GM04504 (cell line): Measurements from ENCODE around the gene LRRC8D.
A peak's percentile ranks its signal among the peaks of the same experiment; 100 is the strongest.

ENCODE experiments used
- DNase-seq: peaks from one replicate; pipeline ENCODE4 v3.0.0-alpha.2; 2012; ENCODE audit warnings: low read depth

LRRC8D gene

DNA sequence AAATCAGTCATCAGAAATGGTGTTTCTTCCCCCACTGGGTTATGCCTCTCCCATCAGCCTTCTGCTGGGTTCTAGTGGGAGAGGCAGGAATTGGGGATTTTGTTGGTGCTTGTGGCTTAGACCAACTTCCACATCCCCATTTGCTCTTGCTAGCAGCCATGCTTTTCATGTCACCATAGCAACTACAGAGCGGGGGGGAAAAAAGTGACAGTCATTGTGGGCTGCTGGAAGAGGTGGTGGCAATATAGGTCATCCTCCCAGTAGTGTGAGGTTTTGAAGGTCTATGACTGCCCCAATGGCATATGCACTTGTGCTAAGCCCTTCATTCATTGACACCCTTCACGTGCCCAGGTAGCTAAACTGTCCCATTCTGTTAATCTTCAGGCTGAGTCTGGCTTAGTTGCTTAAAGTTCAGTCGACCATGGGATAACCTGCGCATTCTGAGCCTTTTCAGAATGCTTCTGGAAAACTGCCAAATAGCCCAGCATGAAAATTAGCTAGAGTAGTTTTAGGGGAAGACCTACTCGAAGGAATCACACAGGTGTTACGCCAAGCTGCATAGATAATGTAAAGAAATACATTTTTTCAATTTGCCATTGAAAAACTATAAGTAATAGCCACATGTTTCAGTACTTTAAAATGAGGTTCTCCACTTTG lies 120.4 kb downstream of the LRRC8D start:
- no peak for DNase-seq

DNA sequence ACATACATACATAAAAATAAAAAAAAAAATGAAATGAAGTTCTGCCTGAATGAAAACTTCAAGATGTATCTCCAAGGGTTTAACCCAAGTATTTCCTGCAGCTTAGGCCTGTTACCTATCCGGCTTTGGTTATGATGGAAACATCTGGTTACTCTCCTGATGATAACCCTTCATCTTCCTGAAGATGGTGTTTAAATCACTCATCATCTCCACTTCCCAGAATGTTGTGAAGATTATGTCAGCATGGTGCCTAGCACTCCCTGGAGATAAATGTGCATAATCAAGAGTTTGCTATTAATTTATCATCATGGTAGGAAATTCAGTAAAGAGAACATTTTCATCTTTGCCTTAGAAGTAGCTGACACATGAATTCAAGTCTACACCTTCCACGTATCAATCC lies 121.2 kb downstream of the LRRC8D start:
- no peak for DNase-seq

DNA sequence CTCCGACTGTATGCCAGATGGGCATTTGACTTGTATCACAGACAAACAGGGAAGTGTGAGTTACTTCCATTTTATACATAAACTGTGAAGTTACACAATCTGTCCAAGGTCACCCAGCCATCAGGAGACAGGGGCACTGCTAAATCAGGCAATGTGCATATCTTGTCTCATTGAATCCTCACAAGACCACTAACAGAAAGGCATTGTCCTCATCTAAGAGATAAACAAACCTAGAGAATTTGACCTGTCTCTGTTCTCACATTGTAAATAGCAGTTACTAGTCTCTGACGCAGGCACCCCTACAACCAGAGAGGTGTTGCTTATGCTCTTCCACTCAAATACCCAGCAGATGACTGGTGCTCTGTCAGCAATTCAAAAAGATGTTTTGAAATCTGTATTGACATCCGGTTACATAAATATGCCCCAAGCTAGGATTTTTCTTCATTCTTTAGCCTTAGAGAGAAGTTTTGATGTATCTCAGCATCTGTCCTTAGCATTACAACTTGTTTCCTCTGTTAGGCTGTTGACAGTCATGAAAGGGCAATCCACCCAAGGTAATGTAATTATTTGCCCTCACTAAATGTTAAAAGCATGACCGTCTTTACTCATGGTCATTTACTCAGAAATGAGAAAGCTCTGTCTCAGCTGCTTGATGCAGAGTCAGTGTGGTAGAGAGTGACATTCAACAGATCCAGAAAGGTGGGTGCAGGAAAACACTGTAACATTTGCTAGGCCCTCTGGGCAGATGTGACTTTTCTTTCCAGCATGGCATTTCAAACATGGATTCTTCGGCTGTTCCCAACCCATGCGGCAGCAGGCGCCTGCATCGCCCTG lies 122.2 kb downstream of the LRRC8D start:
- DNase-seq: peak; percentile 40

DNA sequence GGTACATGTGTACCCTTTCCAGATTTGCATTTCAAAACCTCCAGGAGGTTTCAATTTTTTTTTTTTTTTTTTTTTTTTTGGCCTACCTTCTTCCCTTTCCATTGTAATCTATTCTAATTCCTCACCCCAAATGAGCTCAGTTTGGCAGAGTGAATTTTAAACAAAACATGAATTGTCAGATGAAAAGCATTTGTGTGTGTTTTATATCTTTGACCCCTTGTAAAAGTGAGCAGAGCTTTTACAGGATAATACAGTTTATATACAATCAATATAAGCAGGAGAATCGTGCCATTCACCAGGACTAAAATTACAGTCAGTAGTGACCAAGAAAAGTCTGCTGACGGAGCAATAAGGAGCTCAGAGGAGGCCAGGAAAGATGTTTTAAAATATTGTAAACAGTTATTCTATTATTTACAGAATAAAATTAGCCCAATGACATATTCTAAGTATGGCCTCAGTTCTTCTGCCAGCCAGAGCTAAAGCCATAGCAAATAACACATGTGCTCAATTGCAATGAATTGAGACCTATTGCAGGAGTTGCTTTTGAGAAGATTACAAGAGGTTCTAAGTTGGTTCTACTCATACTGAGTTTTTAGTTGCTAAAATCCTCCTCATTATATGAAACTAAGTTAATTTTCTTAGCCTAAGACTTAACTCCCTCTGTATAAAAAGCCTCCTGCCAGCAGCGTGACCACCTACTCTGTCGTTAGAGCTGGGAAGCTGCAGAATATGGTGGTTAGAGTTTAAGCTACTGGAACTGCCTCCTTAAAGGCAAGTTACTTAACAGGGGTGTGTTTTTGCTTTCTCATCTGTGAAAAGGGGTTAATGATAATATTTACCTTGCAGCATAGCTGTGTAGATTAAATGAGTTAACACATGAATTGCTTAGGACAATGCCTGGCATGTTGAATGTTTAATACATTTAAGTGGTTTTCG lies 123.3 kb downstream of the LRRC8D start:
- no peak for DNase-seq

DNA sequence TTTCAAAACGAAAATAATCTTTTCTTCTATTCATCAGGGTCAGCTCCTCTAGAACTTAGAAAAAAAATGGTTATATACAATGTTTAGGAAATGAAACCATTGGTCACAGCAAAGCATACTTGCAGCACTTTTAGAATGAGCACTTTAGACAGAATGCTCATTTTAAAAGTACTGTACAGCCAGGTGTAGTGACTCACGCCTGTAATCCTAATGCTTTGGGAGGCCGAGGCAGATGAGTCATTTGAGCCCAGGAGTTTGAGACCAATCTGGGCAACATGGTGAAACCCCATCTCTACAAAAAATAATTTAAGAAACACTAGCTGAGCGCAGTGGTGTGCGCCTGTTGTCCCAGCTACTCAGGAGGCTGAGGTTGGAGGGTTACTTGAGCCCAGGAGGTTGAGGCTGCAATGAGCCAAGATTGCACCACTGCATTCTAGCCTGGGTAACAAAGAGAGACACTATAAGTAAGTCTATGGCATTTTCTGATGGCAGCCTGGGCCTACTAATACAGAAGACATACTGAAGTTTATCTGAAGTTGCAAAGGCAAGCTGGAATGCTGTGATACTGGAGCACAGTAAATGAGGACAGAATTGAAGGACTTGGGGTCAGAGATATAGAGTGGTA lies 125.1 kb downstream of the LRRC8D start:
- DNase-seq: no peak

DNA sequence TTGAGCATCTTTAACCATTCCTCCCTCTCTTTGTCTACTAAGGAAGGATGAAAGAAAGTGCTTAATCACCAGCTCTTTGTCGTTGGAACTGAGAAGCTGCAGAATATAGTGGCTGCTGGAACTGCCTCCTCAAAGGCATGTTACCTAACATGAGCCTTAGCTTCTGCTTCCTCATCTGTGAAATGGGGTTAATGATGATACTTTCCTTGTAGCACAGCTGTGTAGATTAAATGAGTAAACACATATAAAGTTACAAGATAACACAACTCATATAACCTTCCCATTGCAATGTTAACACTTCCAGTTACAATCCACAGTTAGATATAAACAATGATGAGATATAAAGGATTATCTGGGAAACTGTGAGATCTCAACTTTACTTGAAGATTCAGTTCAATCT lies 125.7 kb downstream of the LRRC8D start:
- DNase-seq: no peak

DNA sequence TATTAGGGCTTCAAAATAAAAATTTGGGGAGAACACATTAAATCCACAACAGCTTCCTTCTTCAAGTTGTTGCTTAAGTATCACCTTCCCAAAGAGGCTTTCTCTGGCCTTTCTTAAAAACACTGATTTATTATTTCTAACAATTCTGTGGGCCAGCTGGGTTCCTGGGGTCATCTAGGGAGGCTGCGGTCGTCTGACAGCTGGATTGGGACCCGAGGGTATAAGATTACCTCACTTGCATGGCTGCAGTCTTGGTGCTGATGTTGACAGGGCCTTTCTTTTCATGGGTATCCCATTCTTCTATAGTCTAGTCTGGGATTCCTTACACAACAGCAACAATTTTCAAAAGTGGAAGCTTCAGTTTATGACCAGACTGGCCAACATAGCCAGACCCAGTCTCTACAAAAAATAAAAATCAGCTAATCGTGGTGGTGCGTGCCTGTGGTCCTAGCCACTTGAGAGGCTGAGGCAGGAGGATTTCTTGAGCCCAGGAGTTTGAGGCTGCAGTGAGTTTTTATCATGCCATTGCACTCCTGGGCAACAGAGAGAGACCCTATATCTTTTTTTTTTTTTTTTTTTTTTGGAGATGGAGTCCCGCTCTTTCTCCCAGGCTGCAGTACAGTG lies 128.0 kb downstream of the LRRC8D start:
- DNase-seq: no peak

DNA sequence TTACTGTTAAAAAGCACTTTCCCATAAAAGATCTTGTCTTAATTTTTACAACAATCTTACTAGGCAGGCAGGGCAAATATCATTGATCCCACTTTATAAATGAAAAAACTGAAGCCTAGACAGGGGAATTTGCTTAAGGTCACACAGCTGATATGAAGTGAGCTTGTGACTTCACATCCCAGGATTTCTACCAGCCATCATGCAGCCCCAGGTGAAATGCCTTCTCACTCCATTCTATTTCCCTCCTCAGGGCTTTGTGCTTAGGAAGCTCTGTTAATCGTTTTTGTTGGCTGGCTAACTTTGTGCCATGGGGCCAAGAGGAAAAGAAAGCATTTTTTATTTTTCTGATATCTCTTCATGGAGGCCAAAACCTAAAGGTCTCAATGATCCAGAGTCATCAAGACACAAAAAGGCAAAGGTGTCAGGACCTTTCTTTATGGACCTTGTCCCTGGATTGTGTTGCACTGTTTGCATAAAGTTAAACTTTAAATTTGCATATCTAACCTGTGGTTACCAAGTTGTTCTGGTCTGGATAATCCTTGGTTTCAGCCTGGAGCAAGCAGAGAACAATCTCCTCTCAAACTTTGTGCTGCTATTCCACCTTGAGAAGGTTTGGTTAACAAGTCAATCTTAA lies 129.3 kb downstream of the LRRC8D start:
- DNase-seq: no peak

DNA sequence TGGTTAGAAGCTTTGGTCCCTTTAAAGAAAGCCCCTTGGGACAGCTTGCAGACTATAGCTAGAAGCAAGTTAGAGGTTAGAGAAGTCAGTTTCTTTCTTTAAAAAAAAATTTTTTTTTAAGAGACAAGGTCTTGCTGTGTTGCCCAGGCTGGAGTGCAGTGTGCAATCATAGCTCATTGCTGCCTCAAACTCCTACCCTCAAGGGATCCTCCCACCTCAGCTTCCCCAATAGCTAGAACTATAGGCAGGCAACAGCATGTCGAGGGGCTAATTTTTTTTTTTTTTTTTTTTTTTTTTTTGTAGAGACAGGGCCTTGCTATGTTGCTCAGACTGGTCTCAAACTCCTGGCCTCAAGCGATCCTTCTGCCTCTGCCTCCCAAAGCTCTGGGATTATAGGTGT lies 129.9 kb downstream of the LRRC8D start:
- no peak for DNase-seq

DNA sequence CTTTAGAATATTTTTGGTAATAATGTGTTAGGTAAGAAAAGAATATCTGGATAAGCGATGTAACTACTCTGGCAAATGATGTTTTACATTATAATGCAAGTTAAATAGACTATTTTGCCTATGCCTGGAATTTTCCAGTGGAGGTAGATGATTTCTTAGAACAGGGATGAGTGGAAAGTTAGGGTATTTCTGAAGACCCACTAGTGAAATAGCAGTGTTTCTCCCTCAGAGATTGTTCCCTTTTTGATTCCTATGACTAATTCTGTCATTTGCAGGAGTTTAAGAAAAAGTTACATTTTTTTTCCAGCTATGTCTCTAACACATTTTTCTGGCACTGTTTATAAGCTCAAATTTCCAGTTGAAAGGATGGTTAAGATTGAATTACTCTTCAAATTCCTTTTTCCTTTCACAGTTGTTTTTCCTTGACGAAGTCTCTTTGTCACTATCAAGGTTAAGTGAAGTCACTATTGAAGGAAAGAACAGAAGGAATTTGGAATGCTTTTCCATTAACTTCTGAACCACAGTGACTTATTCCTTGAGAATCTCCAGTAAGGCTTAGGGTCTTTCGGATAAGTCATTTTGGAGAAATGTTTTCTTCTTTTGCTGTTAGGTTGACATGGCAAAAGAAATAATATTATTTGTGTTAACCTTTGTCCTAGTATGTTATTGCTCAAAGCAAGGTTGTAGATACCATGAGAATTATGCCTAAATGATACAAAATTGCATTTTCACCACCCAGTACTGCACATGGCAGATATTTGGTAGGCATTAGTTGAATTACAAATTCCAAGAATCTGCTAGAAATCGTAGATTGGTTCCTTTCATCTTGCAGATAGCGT lies 131.2 kb downstream of the LRRC8D start:
- DNase-seq: no peak

DNA sequence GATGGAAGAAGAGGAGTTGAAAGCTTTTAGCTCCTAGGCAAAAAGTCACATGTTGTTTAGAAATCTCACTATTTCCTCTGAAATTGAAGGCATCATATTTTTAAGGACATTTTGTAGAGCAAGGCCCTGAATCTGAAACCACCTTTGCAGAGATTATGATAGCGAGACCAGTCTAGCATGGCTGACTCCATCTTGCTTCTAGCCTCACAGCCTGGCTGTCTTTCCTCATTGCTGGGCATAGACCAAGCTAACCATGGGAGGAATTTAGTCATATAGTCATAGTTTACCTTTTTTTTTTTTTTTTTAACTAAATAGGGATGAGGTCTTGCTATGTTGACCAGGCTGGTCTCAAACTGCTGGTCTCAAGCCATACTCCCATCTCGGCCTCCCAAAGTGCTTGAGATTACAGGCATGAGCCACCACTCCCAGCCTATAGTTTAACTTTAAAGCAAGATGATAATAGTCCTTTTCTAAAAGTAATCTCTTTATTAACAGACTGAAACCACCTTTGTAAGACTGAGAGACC lies 131.8 kb downstream of the LRRC8D start:
- no peak for DNase-seq

DNA sequence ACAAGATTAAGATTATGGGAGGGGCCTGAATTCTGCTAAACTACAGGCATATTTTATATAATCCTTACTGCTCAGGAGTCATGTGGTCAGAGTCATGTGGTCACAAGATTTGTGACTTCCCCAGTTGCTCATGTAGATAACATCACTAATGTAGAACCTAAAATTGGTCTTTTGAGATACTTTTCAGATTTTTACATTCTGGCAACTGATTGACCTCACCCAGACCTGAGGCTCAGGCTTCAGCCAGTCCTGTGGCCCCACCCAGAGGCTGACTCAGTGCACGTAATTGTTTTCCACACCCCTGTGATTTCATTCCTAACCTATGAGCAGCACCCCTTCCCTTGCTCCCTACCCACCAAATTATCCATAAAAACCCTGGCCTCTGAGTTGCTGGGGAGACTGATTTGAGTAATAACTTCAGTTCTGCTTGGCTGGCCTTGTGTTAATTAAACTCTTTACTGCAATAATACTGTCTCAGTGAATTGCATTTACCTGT lies 132.3 kb downstream of the LRRC8D start:
- peak; percentile 90 for DNase-seq

DNA sequence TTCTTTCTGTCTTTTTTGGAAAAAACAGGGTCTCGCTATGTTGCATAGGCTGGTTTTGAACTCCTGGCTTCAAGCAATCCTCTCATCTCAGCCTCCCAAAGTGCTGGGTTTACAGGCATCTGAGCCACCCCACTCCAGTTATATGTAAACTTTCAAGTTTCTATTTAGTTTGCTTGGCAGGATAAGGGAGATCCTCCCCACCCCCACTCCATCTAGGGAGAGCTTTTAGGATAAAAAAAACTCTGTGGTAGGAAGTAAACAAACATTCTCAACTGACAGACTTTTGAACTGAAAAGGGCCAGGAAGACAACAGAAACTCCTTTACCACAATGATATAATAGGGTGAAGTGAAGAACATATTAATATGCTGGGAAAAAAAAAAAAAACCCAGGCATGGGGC lies 133.1 kb downstream of the LRRC8D start:
- DNase-seq: no peak

DNA sequence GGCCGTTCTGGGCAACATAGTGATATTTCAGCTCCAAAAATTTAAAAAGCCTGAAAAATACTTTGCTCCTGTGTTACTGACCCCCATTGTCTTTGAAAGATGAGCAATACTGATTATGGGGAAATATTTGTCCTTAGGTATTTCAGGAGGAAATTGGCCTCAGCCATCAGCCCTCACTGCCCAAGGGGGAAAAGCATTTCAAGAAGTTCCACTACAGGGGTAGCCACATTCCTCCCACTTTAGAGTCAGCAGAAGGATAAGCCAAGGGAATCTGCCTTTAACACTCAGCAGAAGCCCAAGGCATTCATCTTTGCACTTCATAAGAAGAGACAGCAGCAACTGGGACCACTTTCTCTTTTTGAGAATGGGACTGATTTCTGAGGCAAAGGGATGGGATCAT lies 133.6 kb downstream of the LRRC8D start:
- no peak for DNase-seq

DNA sequence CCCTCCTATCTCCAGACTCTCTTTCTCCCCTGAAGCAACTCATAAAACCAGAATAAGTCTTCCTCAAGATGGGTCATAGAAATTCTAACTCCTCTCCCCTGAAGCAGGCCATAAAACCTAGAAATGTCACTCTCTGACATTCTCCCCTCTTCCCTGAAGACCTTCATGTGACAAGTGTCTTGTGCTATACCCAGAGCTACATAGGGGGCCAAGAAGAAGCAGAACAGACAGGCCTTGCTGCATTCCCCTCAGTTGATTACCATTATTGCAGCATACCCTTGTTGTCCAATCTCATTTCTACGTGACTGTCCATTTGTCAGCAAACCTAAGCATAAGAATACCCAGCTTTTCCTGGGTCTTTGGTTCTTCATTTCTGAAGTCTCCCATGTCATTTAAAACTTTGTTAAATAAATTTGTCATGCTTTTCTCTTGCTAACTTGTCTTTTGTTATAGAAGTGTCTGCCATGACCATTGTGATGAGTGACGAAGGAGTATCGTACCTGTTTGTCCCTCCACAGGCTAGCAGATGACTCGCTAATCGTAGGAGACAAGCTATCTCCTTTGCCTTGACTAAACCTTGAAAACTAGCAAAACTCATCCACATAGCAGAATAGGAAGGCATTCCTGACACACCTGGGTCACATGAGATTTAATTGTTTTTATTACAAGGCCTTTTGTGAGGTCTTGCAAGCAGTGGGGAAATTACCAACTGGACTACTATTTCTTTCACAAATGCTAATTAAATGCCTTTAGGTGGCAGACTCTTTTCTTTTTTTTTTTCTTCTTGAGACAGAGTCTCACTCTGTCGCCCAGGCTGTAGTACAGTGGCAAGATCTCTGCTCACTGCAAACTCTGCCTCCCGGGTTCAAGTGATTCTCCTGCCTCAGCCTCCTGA lies 134.7 kb downstream of the LRRC8D start:
- no peak for DNase-seq

DNA sequence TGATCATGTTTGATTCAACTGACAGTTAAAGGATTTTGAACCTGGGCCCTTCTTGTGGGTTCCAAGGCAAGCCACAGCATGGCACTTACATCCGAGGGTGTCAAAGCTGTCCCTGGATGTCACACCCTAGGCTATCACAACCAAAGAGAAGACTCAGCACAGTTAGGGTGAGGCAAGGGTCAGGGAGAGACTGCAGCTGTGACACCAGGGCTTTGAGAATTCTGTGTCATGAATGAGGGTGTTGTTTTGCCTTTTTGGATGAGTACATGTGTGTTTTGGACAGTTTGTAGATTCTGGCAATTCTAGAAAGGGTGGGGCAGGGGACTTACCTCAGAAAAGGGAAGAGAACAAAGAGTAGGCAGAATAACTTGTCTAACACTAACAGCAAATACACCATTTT lies 136.3 kb downstream of the LRRC8D start:
- DNase-seq: no peak

DNA sequence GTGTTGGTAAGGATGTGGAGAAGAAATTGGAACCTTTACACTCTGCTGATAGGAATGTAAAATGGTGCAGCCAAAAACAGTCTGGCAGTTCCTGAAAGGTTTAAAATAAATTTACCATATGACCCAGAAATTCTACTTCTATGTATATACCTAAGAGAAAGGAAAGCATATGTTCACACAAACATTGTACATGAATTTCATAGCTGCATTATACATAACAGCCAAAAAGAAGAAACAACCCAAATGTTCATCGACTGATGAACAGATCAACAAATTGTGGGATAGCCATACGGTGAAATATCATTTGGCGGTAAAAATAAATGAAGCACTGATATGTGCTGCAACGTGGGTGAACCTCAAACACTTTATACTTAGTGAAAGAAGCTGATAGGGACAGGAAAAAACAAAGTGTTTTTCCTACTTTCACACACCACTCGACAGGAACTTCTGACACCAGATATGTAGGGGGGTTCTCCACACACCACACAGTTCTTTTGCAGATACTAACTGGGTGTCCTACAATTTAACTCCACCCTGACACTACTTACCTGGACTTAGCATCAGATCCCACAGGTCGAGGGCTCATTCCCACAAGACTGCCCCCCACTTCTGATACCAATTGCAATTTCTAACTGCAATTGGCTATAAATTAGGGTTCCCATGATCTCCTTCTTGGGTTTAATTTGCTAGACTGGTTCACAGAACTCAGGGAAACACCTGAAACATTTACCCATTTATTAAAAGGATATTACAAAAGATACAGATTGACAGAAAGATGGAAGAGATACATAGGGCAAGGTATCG lies 138.2 kb downstream of the LRRC8D start:
- no peak for DNase-seq

DNA sequence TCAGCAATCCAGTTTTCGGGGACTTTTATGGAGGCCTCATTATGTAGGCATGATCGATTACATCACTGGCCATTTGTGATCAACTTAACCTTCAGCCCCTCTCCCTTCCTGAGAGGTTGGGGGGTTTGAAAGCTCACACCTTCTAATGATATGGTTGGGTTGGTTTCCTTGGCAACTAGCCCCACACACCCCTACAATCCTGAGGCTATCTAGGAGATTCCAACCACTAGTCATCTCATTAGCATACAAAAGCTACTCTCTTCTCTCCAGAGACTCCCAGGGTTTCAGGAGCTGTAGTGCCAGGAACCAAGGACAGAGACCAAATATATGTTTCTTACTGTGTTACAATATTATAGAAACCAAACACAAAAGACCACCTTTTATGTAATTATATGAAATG lies 138.9 kb downstream of the LRRC8D start:
- DNase-seq: no peak
